Measurements from ENCODE around the gene ZDHHC5. TPM values are rescaled to one million over a fixed set of nuclear protein-coding genes. Genes with fewer than 3 reads are reported as not detected.

Gene ZDHHC5
- total RNA-seq, 1 experiment from 2014 or later = 65.2 TPM

DNA sequence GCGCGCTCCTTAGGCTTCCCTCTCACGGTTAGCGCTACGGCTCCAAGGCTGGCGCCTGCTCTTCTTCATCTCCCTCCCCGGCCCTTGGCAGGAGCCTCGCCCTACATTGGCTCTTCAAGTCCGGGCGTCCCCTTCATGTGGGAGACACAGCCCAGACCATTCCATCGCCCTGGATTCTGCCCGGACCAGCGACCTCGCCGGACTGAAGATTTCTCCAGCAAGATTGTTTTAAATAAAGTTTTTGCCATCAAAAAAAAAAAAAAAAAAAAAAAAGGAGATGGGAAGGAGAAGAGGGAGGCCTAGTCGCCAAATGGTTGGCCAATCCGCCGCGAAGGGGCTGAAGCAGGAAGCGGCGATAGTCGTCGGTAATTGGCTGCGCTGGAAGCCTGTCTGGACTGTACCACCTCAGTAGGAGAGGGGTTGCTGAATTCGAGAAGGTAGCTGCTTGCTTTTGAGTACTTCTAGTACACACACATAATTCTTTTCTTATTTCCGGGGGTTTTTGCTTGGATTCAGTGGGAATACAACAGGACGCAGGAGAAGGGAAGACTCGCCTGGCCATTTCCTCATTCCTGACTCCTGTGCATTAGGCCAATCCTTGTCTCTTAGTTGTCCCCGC, 688 bp upstream of the ZDHHC5 start:
- peaks cover 10 to 15% of the 10 kb centered on the region in 2 experiments for H3K4me1 Mint-ChIP-seq
- peak; percentile 98 for DNase-seq

More for the DNA sequence above, 688 bp upstream of the ZDHHC5 start:
- no CpG with 5 or more reads among the region's 29 CpGs for WGBS (ENCODE audit: extremely low coverage, insufficient read length, low lambda C conversion rate)
- peaks cover 0 to 3% of the 10 kb centered on the region in 2 experiments; a peak in 3 of 5 replicates for H3K9me3 Mint-ChIP-seq
- H2BK120ac ChIP-seq (ENCODE audit: low read depth, low read length, poor library complexity, severe bottlenecking) = peak overlapping the region; percentile 72
- H4K5ac ChIP-seq (ENCODE audit: insufficient read length, low read depth, low read length) = no peak overlapping the region
- H3K14ac ChIP-seq (ENCODE audit: insufficient read depth, low read length) = peak overlapping the region; percentile 94; the same call in 1 of the 2 replicates
- H3K79me2 ChIP-seq (ENCODE audit: insufficient read depth, low read length) = peaks cover 6% of the 10 kb centered on the region; the same call in 1 of the 2 replicates
- H3K27me3 Mint-ChIP-seq (ENCODE audit: low read depth) = no peaks in the 10 kb centered on the region
- H3K27ac ChIP-seq (ENCODE audit: insufficient read length, low read depth, low read length) = peak overlapping the region; percentile 93
- H3K36me3 Mint-ChIP-seq (ENCODE audit: insufficient read depth in 1 of 3, low read depth in 3 of 3) = peaks cover 5 to 17% (median 12%) of the 10 kb centered on the region in 3 experiments
- peak overlapping the region; percentile 89 for H2BK5ac ChIP-seq (ENCODE audit: insufficient read length, low read length)
- H3K27ac Mint-ChIP-seq = peak overlapping the region; percentile 100
- peak overlapping the region; percentile 71 for H3K56ac ChIP-seq (ENCODE audit: insufficient read length, low read depth, low read length)
- H3K27me3 ChIP-seq (ENCODE audit: insufficient read depth, low read length) = no peaks in the 10 kb centered on the region
- peaks cover 6% of the 10 kb centered on the region for H3K23me2 ChIP-seq (ENCODE audit: insufficient read length, low read depth, low read length, poor library complexity, severe bottlenecking)
- H4K8ac ChIP-seq (replicated peaks; ENCODE audit: insufficient read length, low read depth, low read length) = no peak overlapping the region
- H2BK15ac ChIP-seq (ENCODE audit: low read depth, low read length) = no peak overlapping the region
- H3K4me1 ChIP-seq (ENCODE audit: insufficient read depth, low read length) = no peaks in the 10 kb centered on the region
- H4K20me1 ChIP-seq (ENCODE audit: control insufficient read depth, insufficient read depth, insufficient read length) = no peaks in the 10 kb centered on the region
- no peak overlapping the region for H3K23ac ChIP-seq (ENCODE audit: insufficient read length, low read depth, low read length)
- H3K9me3 ChIP-seq (ENCODE audit: control insufficient read depth, low read depth, low read length) = no peaks in the 10 kb centered on the region
- peak overlapping the region; percentile 91 to 95 for H3K4me3 Mint-ChIP-seq
- no peak overlapping the region; the same call in 1 of the 2 replicates for H3K4ac ChIP-seq (ENCODE audit: low read depth, low read length)
- H3K9ac ChIP-seq (ENCODE audit: extremely low read depth, insufficient read length, low read length) = peak overlapping the region; percentile 98
- no peaks in the 10 kb centered on the region for H3K79me1 ChIP-seq (ENCODE audit: insufficient read depth, low read depth, low read length, poor library complexity, severe bottlenecking)
- TF ChIP-seq, protein P1, sequence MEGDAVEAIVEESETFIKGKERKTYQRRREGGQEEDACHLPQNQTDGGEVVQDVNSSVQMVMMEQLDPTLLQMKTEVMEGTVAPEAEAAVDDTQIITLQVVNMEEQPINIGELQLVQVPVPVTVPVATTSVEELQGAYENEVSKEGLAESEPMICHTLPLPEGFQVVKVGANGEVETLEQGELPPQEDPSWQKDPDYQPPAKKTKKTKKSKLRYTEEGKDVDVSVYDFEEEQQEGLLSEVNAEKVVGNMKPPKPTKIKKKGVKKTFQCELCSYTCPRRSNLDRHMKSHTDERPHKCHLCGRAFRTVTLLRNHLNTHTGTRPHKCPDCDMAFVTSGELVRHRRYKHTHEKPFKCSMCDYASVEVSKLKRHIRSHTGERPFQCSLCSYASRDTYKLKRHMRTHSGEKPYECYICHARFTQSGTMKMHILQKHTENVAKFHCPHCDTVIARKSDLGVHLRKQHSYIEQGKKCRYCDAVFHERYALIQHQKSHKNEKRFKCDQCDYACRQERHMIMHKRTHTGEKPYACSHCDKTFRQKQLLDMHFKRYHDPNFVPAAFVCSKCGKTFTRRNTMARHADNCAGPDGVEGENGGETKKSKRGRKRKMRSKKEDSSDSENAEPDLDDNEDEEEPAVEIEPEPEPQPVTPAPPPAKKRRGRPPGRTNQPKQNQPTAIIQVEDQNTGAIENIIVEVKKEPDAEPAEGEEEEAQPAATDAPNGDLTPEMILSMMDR (conservative IDR thresholded peaks at IDR 0.05) = no peak
- H3K18ac ChIP-seq (ENCODE audit: insufficient read length, low read depth, low read length) = peak overlapping the region; percentile 97
- no peak overlapping the region for H2BK12ac ChIP-seq (ENCODE audit: insufficient read length, low read depth, low read length)
- H2AFZ ChIP-seq (ENCODE audit: low read length) = peak overlapping the region; percentile 82
- H3K4me2 ChIP-seq (ENCODE audit: insufficient read depth, insufficient read length, low read length) = peak overlapping the region; percentile 94
- H3T11ph ChIP-seq (ENCODE audit: low read length) = peak overlapping the region; percentile 95
- H2AK5ac ChIP-seq (ENCODE audit: insufficient read length, low read length) = no peak overlapping the region
- no peak overlapping the region for H4K91ac ChIP-seq (ENCODE audit: insufficient read length, low read depth, low read length)
- H2BK20ac ChIP-seq (ENCODE audit: low read depth, low read length, poor library complexity, severe bottlenecking) = no peak overlapping the region

Measured in H9 (cell line).